Tibial artery (tissue), 4 donors: ENCODE results near the gene SELL.
"Not testable (repeated sequence)": the region's sequence is repeated elsewhere in the genome, so short reads cannot be mapped to it uniquely, and the experiment has no call there.

ENCODE experiments used
- DNase-seq, 2 donors: peaks; one replicate each; pipeline ENCODE4 v3.0.0-alpha.2; 2019
- H3K27ac ChIP-seq, 2 donors: fragments of 200-600 bp; sonication (generic) in 1 of 2; 1 replicate in 1 of 2; 2 replicates in 1 of 2; pipeline ENCODE4 v1.5.1; 2018 to 2019; ENCODE audit warnings: mild to moderate bottlenecking in 1 of 2
- H3K27me3 ChIP-seq, 2 donors: fragments of 200-600 bp; sonication (generic) in 1 of 2; one replicate each; pipeline versions ENCODE4 v1.5.1 to v1.6.0; 2016 to 2019
- H3K36me3 ChIP-seq, 3 donors: fragments of 200-600 bp; sonication (generic) in 2 of 3; one replicate each; pipeline ENCODE4 v1.5.1; 2016 to 2019; ENCODE audit warnings: mild to moderate bottlenecking in 2 of 3
- H3K4me1 ChIP-seq, 4 donors: fragments of 200-600 bp; sonication (generic) in 2 of 4; 1 replicate in 3 of 4; 2 replicates in 1 of 4; pipeline ENCODE4 v1.5.1; 2016 to 2019
- H3K4me3 ChIP-seq, 2 donors: fragments of 200-600 bp; sonication (generic) in 1 of 2; 1 replicate in 1 of 2; 2 replicates in 1 of 2; pipeline ENCODE4 v1.5.1; 2018 to 2019; ENCODE audit warnings: mild to moderate bottlenecking in 2 of 2
- H3K9me3 ChIP-seq, 3 donors: fragments of 200-600 bp; sonication (generic) in 1 of 3; one replicate each; pipeline ENCODE4 v1.5.1; 2016 to 2019
- CTCF ChIP-seq, 2 experiments: fragments of 200-600 bp in 1 of 2; fragments of 450-650 bp in 1 of 2; IDR thresholded peaks; one replicate each; pipeline ENCODE4 v1.5.1; 2017 to 2019; ENCODE audit warnings: antibody characterized with exemption in 2 of 2, mild to moderate bottlenecking in 1 of 2, moderate library complexity in 1 of 2
- intact Hi-C: fragments of 100-400 bp; cut with DNase I; formaldehyde crosslinking; loops from one replicate; pipeline ENCODE4 v1.15.0; 2023; ENCODE audit warnings: low total_unique reads

SELL gene

GRCh38 chr1:169694304-169695075, 16.9 kb downstream of the SELL start:
- Histone ChIP-seq H3K4me1 (no peaks in the 10 kb centered on the region), H3K27me3 (no peaks in the 10 kb centered on the region), H3K4me3 (no peak overlapping the region), H3K27ac (no peak overlapping the region), H3K36me3 (no peaks in the 10 kb centered on the region), H3K9me3 (no peaks in the 10 kb centered on the region)
- intact Hi-C loops, result no loop called here
- no peak for TF ChIP-seq CTCF (IDR thresholded peaks at IDR 0.05)
- DNase-seq, result no peak

GRCh38 chr1:169692756-169693460, 18.5 kb downstream of the SELL start:
- Histone ChIP-seq H3K9me3 (no peaks in the 10 kb centered on the region), H3K27ac (no peak overlapping the region), H3K36me3 (no peaks in the 10 kb centered on the region), H3K4me1 (no peaks in the 10 kb centered on the region), H3K27me3 (no peaks in the 10 kb centered on the region), H3K4me3 (no peak overlapping the region)
- DNase-seq, result no peak
- intact Hi-C loops, result no loop called here
- TF ChIP-seq CTCF (IDR thresholded peaks at IDR 0.05), result no peak

- Histone ChIP-seq H3K4me1 (no peaks in the 10 kb centered on the region), H3K27ac (no peak overlapping the region), H3K4me3 (no peak overlapping the region), H3K27me3 (no peaks in the 10 kb centered on the region), H3K9me3 (no peaks in the 10 kb centered on the region), H3K36me3 (no peaks in the 10 kb centered on the region)
- no peak for TF ChIP-seq CTCF (IDR thresholded peaks at IDR 0.05)
- DNase-seq, result no peak
- intact Hi-C loops, result no loop called here
These were observed 20.9 kb downstream of the SELL start for GRCh38 chr1:169690489-169690888.

- intact Hi-C loops, result no loop called here
- DNase-seq, result no peak
- H3K4me3 ChIP-seq, result no peak overlapping the region
- no peaks in the 10 kb centered on the region for H3K27me3 ChIP-seq
- H3K36me3 ChIP-seq, result no peaks in the 10 kb centered on the region
- no peak for TF ChIP-seq CTCF (IDR thresholded peaks at IDR 0.05)
- no peaks in the 10 kb centered on the region for H3K9me3 ChIP-seq
- H3K4me1 ChIP-seq, result no peaks in the 10 kb centered on the region
- H3K27ac ChIP-seq, result no peak overlapping the region
These were observed 22.0 kb downstream of the SELL start for GRCh38 chr1:169689395-169689794.

- H3K4me3 ChIP-seq, H3K27ac ChIP-seq, H3K27me3 ChIP-seq, H3K36me3 ChIP-seq, intact Hi-C loops, DNase-seq, H3K9me3 ChIP-seq, H3K4me1 ChIP-seq: not testable (repeated sequence)
These were observed 23.0 kb downstream of the SELL start for GRCh38 chr1:169688377-169688776.

- Histone ChIP-seq H3K4me1 (no peaks in the 10 kb centered on the region), H3K4me3 (no peak overlapping the region), H3K27me3 (no peaks in the 10 kb centered on the region), H3K27ac (no peak overlapping the region), H3K36me3 (no peaks in the 10 kb centered on the region), H3K9me3 (no peaks in the 10 kb centered on the region)
- intact Hi-C loops, result no loop called here
- DNase-seq, result no peak
- no peak for TF ChIP-seq CTCF (IDR thresholded peaks at IDR 0.05)
These were observed 27.8 kb downstream of the SELL start for GRCh38 chr1:169683661-169684060.

GRCh38 chr1:169683168-169683567, 28.3 kb downstream of the SELL start:
- intact Hi-C loops, H3K27me3 ChIP-seq, DNase-seq: not testable (repeated sequence)

More at GRCh38 chr1:169683168-169683567, 28.3 kb downstream of the SELL start:
- not testable (repeated sequence) for H3K9me3 ChIP-seq, H3K27ac ChIP-seq, H3K4me3 ChIP-seq, H3K36me3 ChIP-seq, H3K4me1 ChIP-seq
